Stomach (tissue), 4 donors: Measurements from ENCODE around the gene KIAA1586.
"Not testable (repeated sequence)": the region's sequence is repeated elsewhere in the genome, so short reads cannot be mapped to it uniquely, and the experiment has no call there.

Source experiments
- POLR2AphosphoS5 ChIP-seq, 3 donors: sonication (generic); formaldehyde crosslinking; IDR thresholded peaks; one replicate each; pipeline ENCODE4 v1.6.1; 2016; ENCODE audit warnings: antibody characterized with exemption in 3 of 3
- TF ChIP-seq, protein P1 (sequence below), 7 experiments: fragments of 450-650 bp in 4 of 7; fragments of 200-600 bp in 3 of 7; sonication (generic) in 3 of 7; IDR thresholded peaks; one replicate each; pipeline ENCODE4 v1.5.1; 2016 to 2019; ENCODE audit warnings: antibody characterized with exemption in 7 of 7, control low read depth in 2 of 7, mild to moderate bottlenecking in 1 of 7

DNA sequence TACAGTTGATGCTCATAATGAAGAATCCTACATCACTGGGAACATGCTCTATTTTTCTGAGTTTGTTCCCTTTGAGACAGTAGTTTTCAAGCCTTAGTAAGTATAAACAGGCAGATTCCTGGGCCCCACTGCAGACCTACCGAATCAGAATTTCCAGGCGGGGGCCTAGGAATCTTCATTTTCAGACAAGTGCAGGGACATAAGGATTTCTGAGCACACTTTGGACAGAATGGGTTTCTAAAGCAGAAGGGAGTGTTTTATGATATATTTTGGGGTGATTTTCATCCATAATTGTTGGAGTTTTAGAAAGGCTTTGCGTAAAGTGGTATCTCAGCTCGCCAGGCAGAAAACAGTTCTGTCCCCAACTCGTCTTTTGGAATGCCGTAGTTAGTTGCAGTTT lies 1.4 kb downstream of the KIAA1586 start:
- TF ChIP-seq, protein P1, sequence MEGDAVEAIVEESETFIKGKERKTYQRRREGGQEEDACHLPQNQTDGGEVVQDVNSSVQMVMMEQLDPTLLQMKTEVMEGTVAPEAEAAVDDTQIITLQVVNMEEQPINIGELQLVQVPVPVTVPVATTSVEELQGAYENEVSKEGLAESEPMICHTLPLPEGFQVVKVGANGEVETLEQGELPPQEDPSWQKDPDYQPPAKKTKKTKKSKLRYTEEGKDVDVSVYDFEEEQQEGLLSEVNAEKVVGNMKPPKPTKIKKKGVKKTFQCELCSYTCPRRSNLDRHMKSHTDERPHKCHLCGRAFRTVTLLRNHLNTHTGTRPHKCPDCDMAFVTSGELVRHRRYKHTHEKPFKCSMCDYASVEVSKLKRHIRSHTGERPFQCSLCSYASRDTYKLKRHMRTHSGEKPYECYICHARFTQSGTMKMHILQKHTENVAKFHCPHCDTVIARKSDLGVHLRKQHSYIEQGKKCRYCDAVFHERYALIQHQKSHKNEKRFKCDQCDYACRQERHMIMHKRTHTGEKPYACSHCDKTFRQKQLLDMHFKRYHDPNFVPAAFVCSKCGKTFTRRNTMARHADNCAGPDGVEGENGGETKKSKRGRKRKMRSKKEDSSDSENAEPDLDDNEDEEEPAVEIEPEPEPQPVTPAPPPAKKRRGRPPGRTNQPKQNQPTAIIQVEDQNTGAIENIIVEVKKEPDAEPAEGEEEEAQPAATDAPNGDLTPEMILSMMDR (IDR thresholded peaks at IDR 0.05) = not testable (repeated sequence)
- not testable (repeated sequence) for TF ChIP-seq POLR2AphosphoS5 (IDR thresholded peaks at IDR 0.05)
